CD4-positive, CD25-positive, alpha-beta regulatory T cell (primary cell): ENCODE measurements around the gene PRSS16. TPM values are rescaled to one million over a fixed set of nuclear protein-coding genes. Genes with fewer than 3 reads are reported as not detected.

Experiments used
- ATAC-seq, 2 donors: fragments of 150-1000 bp; cut with Tn5 transposase; one replicate each; pipeline ENCODE4 v1.10.0; 2021; ENCODE audit warnings: low read depth in 2 of 2, moderate number of reproducible peaks in 2 of 2, moderate library complexity in 1 of 2
- DNase-seq, 3 donors: peaks; one replicate each; pipeline versions ENCODE4 v3.0.0 to v3.0.0-alpha.2; 2012 to 2022; ENCODE audit warnings: mixed read lengths in 1 of 3
- H3K27ac ChIP-seq: one replicate; pipeline ENCODE4 v1.7.0; 2013; ENCODE audit warnings: mild to moderate bottlenecking, low read length; ENCODE audit not compliant: insufficient read depth, poor library complexity, severe bottlenecking
- H3K27me3 ChIP-seq: one replicate; pipeline ENCODE4 v1.7.0; 2013; ENCODE audit warnings: low read length; ENCODE audit not compliant: control insufficient read depth, insufficient read depth
- H3K36me3 ChIP-seq: one replicate; pipeline ENCODE4 v1.7.0; 2013; ENCODE audit warnings: mild to moderate bottlenecking, low read length, moderate library complexity; ENCODE audit not compliant: control insufficient read depth, insufficient read depth
- H3K4me1 ChIP-seq: 2 replicates; pipeline ENCODE4 v1.7.0; 2013; ENCODE audit warnings: mild to moderate bottlenecking, low read length; ENCODE audit not compliant: insufficient read depth, control insufficient read depth, poor library complexity, severe bottlenecking
- H3K4me3 ChIP-seq: one replicate; pipeline ENCODE4 v1.7.0; 2013; ENCODE audit warnings: low read depth, mild to moderate bottlenecking, low read length, moderate library complexity
- H3K9me3 ChIP-seq, 2 experiments: 1 replicate in 1 of 2; 2 replicates in 1 of 2; pipeline ENCODE4 v1.7.0; 2013; ENCODE audit warnings: low read length in 2 of 2, mild to moderate bottlenecking in 1 of 2, moderate library complexity in 1 of 2; ENCODE audit not compliant: control insufficient read depth in 2 of 2
- H3K27ac Mint-ChIP-seq, 3 donors: one replicate each; pipeline ENCODE4 v1.8.0; 2020 to 2022; ENCODE audit warnings: mild to moderate bottlenecking in 3 of 3, mixed read lengths in 3 of 3, moderate library complexity in 2 of 3
- H3K27me3 Mint-ChIP-seq: one replicate; pipeline ENCODE4 v1.8.0; 2022; ENCODE audit warnings: mild to moderate bottlenecking, mixed read lengths
- H3K36me3 Mint-ChIP-seq: one replicate; pipeline ENCODE4 v1.8.0; 2020; ENCODE audit warnings: mixed read lengths
- H3K4me1 Mint-ChIP-seq, 4 donors: one replicate each; pipeline ENCODE4 v1.8.0; 2020 to 2022; ENCODE audit warnings: mixed read lengths in 4 of 4, mild to moderate bottlenecking in 1 of 4
- H3K4me3 Mint-ChIP-seq, 4 donors: one replicate each; pipeline ENCODE4 v1.8.0; 2020 to 2022; ENCODE audit warnings: mild to moderate bottlenecking in 4 of 4, mixed read lengths in 4 of 4, moderate library complexity in 3 of 4
- H3K9me3 Mint-ChIP-seq, 7 donors: one replicate each; pipeline ENCODE4 v1.8.0; 2020 to 2022; ENCODE audit warnings: mixed read lengths in 7 of 7, mild to moderate bottlenecking in 3 of 7, moderate library complexity in 2 of 7
- polyA plus RNA-seq, 4 donors: library from polyadenylated mRNA; unstranded; fragments of 300-500 nt; fragmentation: Illumina TruSeq; gene quantifications; one replicate each; pipeline ENCODE4 v1.2.3, GENCODE V29; 2021
- total RNA-seq: library from RNA; stranded (reverse); gene quantifications from one replicate; pipeline ENCODE4 v1.2.3, GENCODE V29; 2022

PRSS16 gene
- total and polyA plus RNA-seq, 5 donors from 2014 or later: 0.19 to 1.7 (median 0.49) TPM

GRCh38 chr6:27250277-27251111 is 3.0 kb downstream of the PRSS16 start:
- H3K4me1 Mint-ChIP-seq: peaks cover 0 to 18% (median 9%) of the 10 kb centered on the region in 4 donors
- H3K9me3 Mint-ChIP-seq: peaks cover 0 to 4% (median 0%) of the 10 kb centered on the region in 7 donors
- Histone ChIP-seq H3K27ac (no peak overlapping the region), H3K4me1 (peaks cover 18% of the 10 kb centered on the region), H3K27me3 (peaks cover 51% of the 10 kb centered on the region), H3K4me3 (peak overlapping the region; percentile 48), H3K36me3 (no peaks in the 10 kb centered on the region), H3K9me3 (no peaks in the 10 kb centered on the region)
- H3K27ac Mint-ChIP-seq: no peak overlapping the region
- H3K36me3 Mint-ChIP-seq: no peaks in the 10 kb centered on the region
- ATAC-seq (no peak), DNase-seq (no peak)
- H3K4me3 Mint-ChIP-seq: peak overlapping the region; percentile 79 to 91 (median 87)
- peaks cover 49% of the 10 kb centered on the region for H3K27me3 Mint-ChIP-seq

- Mint-ChIP-seq H3K9me3 (peaks cover 0 to 4% (median 0%) of the 10 kb centered on the region in 7 donors), H3K4me1 (peaks cover 0 to 18% (median 9%) of the 10 kb centered on the region in 4 donors), H3K36me3 (no peaks in the 10 kb centered on the region), H3K27me3 (peaks cover 55% of the 10 kb centered on the region), H3K4me3 (peak overlapping the region; percentile 79 to 91 (median 87)), H3K27ac (no peak overlapping the region)
- H3K27me3 ChIP-seq: peaks cover 45% of the 10 kb centered on the region
- H3K27ac ChIP-seq: no peak overlapping the region
- no peaks in the 10 kb centered on the region for H3K9me3 ChIP-seq
- peak overlapping the region; percentile 48 for H3K4me3 ChIP-seq
- ATAC-seq (peak; percentile 31 to 39), DNase-seq (peak in 2 of 3 donors; percentile 42 to 59)
- peaks cover 18% of the 10 kb centered on the region for H3K4me1 ChIP-seq
- no peaks in the 10 kb centered on the region for H3K36me3 ChIP-seq
Observed at GRCh38 chr6:27251112-27251605, 3.7 kb downstream of the PRSS16 start.

- peak; percentile 21 to 80 (median 22) for DNase-seq
- peaks cover 44% of the 10 kb centered on the region for H3K27me3 ChIP-seq
Observed at GRCh38 chr6:27251606-27252251, 4.2 kb downstream of the PRSS16 start.

GRCh38 chr6:27254566-27254965 is 7.1 kb downstream of the PRSS16 start:
- DNase-seq: no peak
- Histone ChIP-seq H3K9me3 (peaks cover 0 to 3% of the 10 kb centered on the region in 2 experiments), H3K36me3 (no peaks in the 10 kb centered on the region), H3K4me3 (no peak overlapping the region), H3K4me1 (peaks cover 18% of the 10 kb centered on the region), H3K27me3 (peaks cover 39% of the 10 kb centered on the region), H3K27ac (no peak overlapping the region)
- Mint-ChIP-seq H3K36me3 (no peaks in the 10 kb centered on the region), H3K4me1 (peaks cover 0 to 18% (median 9%) of the 10 kb centered on the region in 4 donors), H3K9me3 (peaks cover 0 to 4% (median 0%) of the 10 kb centered on the region in 7 donors), H3K4me3 (no peak overlapping the region), H3K27me3 (peaks cover 56% of the 10 kb centered on the region), H3K27ac (no peak overlapping the region)
- no peak for ATAC-seq

More at GRCh38 chr6:27251606-27252251, 4.2 kb downstream of the PRSS16 start:
- Mint-ChIP-seq H3K9me3 (peaks cover 0 to 4% (median 0%) of the 10 kb centered on the region in 7 donors), H3K36me3 (no peaks in the 10 kb centered on the region), H3K27ac (no peak overlapping the region), H3K4me3 (peak overlapping the region; percentile 79 to 90 (median 84)), H3K27me3 (peaks cover 61% of the 10 kb centered on the region), H3K4me1 (peaks cover 0 to 18% (median 9%) of the 10 kb centered on the region in 4 donors)
- Histone ChIP-seq H3K36me3 (no peaks in the 10 kb centered on the region), H3K4me1 (peaks cover 18% of the 10 kb centered on the region), H3K4me3 (peak overlapping the region; percentile 53), H3K9me3 (no peaks in the 10 kb centered on the region), H3K27ac (no peak overlapping the region)
- ATAC-seq: peak; percentile 63 to 72

- Histone ChIP-seq H3K27me3 (peaks cover 32% of the 10 kb centered on the region), H3K4me1 (peaks cover 13% of the 10 kb centered on the region), H3K27ac (no peak overlapping the region), H3K36me3 (no peaks in the 10 kb centered on the region), H3K9me3 (peaks cover 0 to 6% of the 10 kb centered on the region in 2 experiments), H3K4me3 (no peak overlapping the region)
- H3K36me3 Mint-ChIP-seq: no peaks in the 10 kb centered on the region
- ATAC-seq (no peak), DNase-seq (no peak)
- peaks cover 0 to 4% (median 0%) of the 10 kb centered on the region in 7 donors for H3K9me3 Mint-ChIP-seq
- no peak overlapping the region for H3K4me3 Mint-ChIP-seq
- peaks cover 0 to 13% (median 5%) of the 10 kb centered on the region in 4 donors for H3K4me1 Mint-ChIP-seq
- H3K27me3 Mint-ChIP-seq: peaks cover 50% of the 10 kb centered on the region
- H3K27ac Mint-ChIP-seq: peak overlapping the region in 1 of 3 donors; percentile 4
Observed at GRCh38 chr6:27255866-27256265, 8.4 kb downstream of the PRSS16 start.

- no peak overlapping the region for H3K4me3 ChIP-seq
- ATAC-seq: no peak
- H3K9me3 Mint-ChIP-seq: peaks cover 0 to 6% (median 0%) of the 10 kb centered on the region in 7 donors
- H3K4me1 Mint-ChIP-seq: no peaks in the 10 kb centered on the region
- H3K9me3 ChIP-seq: peaks cover 0 to 6% of the 10 kb centered on the region in 2 experiments
- H3K27me3 Mint-ChIP-seq: peaks cover 60% of the 10 kb centered on the region
- no peaks in the 10 kb centered on the region for H3K4me1 ChIP-seq
- no peak overlapping the region for H3K27ac ChIP-seq
- DNase-seq: no peak
- no peak overlapping the region for H3K27ac Mint-ChIP-seq
- H3K27me3 ChIP-seq: peaks cover 17% of the 10 kb centered on the region
- no peaks in the 10 kb centered on the region for H3K36me3 Mint-ChIP-seq
- H3K36me3 ChIP-seq: no peaks in the 10 kb centered on the region
- H3K4me3 Mint-ChIP-seq: no peak overlapping the region
Observed at GRCh38 chr6:27260369-27260768, 12.9 kb downstream of the PRSS16 start.

GRCh38 chr6:27260836-27261375 is 13.4 kb downstream of the PRSS16 start:
- H3K9me3 Mint-ChIP-seq: peaks cover 0 to 5% (median 0%) of the 10 kb centered on the region in 7 donors
- peaks cover 61% of the 10 kb centered on the region for H3K27me3 Mint-ChIP-seq
- ATAC-seq: no peak

More at GRCh38 chr6:27260836-27261375, 13.4 kb downstream of the PRSS16 start:
- DNase-seq: no peak
- no peak overlapping the region for H3K4me3 Mint-ChIP-seq
- Histone ChIP-seq H3K9me3 (peaks cover 0 to 6% of the 10 kb centered on the region in 2 experiments), H3K27me3 (peaks cover 15% of the 10 kb centered on the region), H3K27ac (no peak overlapping the region), H3K36me3 (no peaks in the 10 kb centered on the region), H3K4me3 (no peak overlapping the region), H3K4me1 (no peaks in the 10 kb centered on the region)
- no peak overlapping the region for H3K27ac Mint-ChIP-seq
- no peaks in the 10 kb centered on the region for H3K4me1 Mint-ChIP-seq
- H3K36me3 Mint-ChIP-seq: no peaks in the 10 kb centered on the region
